OCI-LY7 (cell line): ENCODE measurements around the gene SEC61A2. TPM values are rescaled to one million over a fixed set of nuclear protein-coding genes. Genes with fewer than 3 reads are reported as not detected.

Experiments used
- BruUV-seq: library from RNA; stranded (reverse); fragments of 400-500 nt; replicated peaks from 2 replicates; lab custom pipeline; 2021; lab: Mats Ljungman, UMichigan
- CTCF ChIA-PET: fragments of 300-600 bp; sonication (Branson Sonifier 250); formaldehyde crosslinking; loops from one replicate; lab custom pipeline; 2022; ENCODE audit warnings: antibody characterized with exemption; ENCODE audit not compliant: unreplicated experiment; lab: Charles Lee
- POLR2A ChIA-PET: fragments of 300-600 bp; sonication (Branson Sonifier 250); formaldehyde crosslinking; loops from one replicate; lab custom pipeline; 2022; ENCODE audit warnings: antibody characterized with exemption; lab: Charles Lee
- DNase-seq: peaks from one replicate; pipeline ENCODE4 v3.0.0-alpha.2; 2015; ENCODE audit warnings: low spot score
- H2AFZ ChIP-seq: fragments of 200-600 bp; sonication (generic), shearing (Covaris generic); 2 replicates; pipeline ENCODE4 v1.6.1; 2014; ENCODE audit warnings: mild to moderate bottlenecking, antibody characterized with exemption, low read length, moderate library complexity
- H3K27ac ChIP-seq: fragments of 200-600 bp; sonication (generic); 2 replicates; pipeline ENCODE4 v1.5.1; 2014; ENCODE audit warnings: mixed run types, low read depth, mild to moderate bottlenecking, moderate library complexity, low read length, inconsistent platforms; ENCODE audit not compliant: poor library complexity, severe bottlenecking
- H3K36me3 ChIP-seq: fragments of 200-600 bp; sonication (generic); 2 replicates; pipeline ENCODE4 v1.6.1; 2014; ENCODE audit warnings: mild to moderate bottlenecking, antibody characterized with exemption, low read length, moderate library complexity, mixed read lengths; ENCODE audit not compliant: insufficient read depth
- H3K4me1 ChIP-seq: fragments of 200-600 bp; sonication (generic); 2 replicates; pipeline ENCODE4 v1.5.1; 2014; ENCODE audit warnings: mild to moderate bottlenecking, low read length; ENCODE audit not compliant: insufficient read depth, poor library complexity, severe bottlenecking
- H3K4me2 ChIP-seq: fragments of 200-600 bp; sonication (generic); 2 replicates; pipeline ENCODE4 v1.6.1; 2014; ENCODE audit warnings: mild to moderate bottlenecking, low read length
- H3K4me3 ChIP-seq: fragments of 200-600 bp; sonication (generic); 2 replicates; pipeline ENCODE4 v1.5.1; 2014; ENCODE audit warnings: mild to moderate bottlenecking, low read depth, low read length; ENCODE audit not compliant: poor library complexity, severe bottlenecking
- H3K79me2 ChIP-seq: fragments of 200-600 bp; sonication (generic); 2 replicates; pipeline ENCODE4 v1.6.1; 2016; ENCODE audit warnings: low read depth, mild to moderate bottlenecking, low read length, moderate library complexity, mixed read lengths; ENCODE audit not compliant: insufficient read depth
- H3K9me2 ChIP-seq: fragments of 200-600 bp; sonication (generic); 2 replicates; pipeline ENCODE4 v1.6.1; 2016; ENCODE audit warnings: mild to moderate bottlenecking, low read length, mixed read lengths; ENCODE audit not compliant: insufficient read depth
- H3K9me3 ChIP-seq: fragments of 200-600 bp; sonication (generic); 2 replicates; pipeline ENCODE4 v1.6.1; 2014; ENCODE audit warnings: mild to moderate bottlenecking, mixed run types, low read length, mixed read lengths
- H4K20me1 ChIP-seq: fragments of 200-600 bp; sonication (generic); 2 replicates; pipeline ENCODE4 v1.6.1; 2014; ENCODE audit warnings: mild to moderate bottlenecking, antibody characterized with exemption, low read length, moderate library complexity, mixed read lengths; ENCODE audit not compliant: insufficient read depth
- CTCF ChIP-seq: fragments of 200-600 bp; sonication (generic); conservative IDR thresholded peaks from 2 replicates; pipeline ENCODE4 v1.5.1; 2014; ENCODE audit warnings: mild to moderate bottlenecking, antibody characterized with exemption, low read length, moderate library complexity, mixed read lengths
- EZH2phosphoT487 ChIP-seq: fragments of 200-600 bp; sonication (generic); IDR thresholded peaks from 2 replicates; pipeline ENCODE4 v1.6.1; 2018; ENCODE audit warnings: low read depth, borderline replicate concordance, mild to moderate bottlenecking, mixed run types, antibody characterized with exemption, low read length, moderate library complexity, mixed read lengths
- intact Hi-C: fragments of 100-400 bp; cut with micrococcal nuclease; formaldehyde crosslinking; loops from one replicate; pipeline ENCODE4 v1.10.0; 2022; ENCODE audit not compliant: unreplicated experiment
- total RNA-seq, 2 experiments: library from RNA; depleted of rRNA in 1 of 2; stranded (reverse); fragments of >200 nt in 1 of 2; shearing (Covaris generic) in 1 of 2; gene quantifications; 2 replicates each; pipeline ENCODE4 v1.2.3, GENCODE V29; 2014 to 2022

SEC61A2 gene
- total RNA-seq, 2 experiments from 2014 or later = 5.5 to 15.1 TPM

GRCh38 chr10:12154516-12154915 is 25.0 kb downstream of the SEC61A2 start:
- H4K20me1 ChIP-seq = no peaks in the 10 kb centered on the region

GRCh38 chr10:12156367-12157123 is 27.1 kb downstream of the SEC61A2 start:
- H2AFZ ChIP-seq = no peak overlapping the region
- intact Hi-C loops = no loop called here
- no peaks in the 10 kb centered on the region for H3K9me3 ChIP-seq
- no TSS peak for BruUV-seq
- H3K27ac ChIP-seq = no peak overlapping the region
- H3K9me2 ChIP-seq = no peaks in the 10 kb centered on the region
- ChIA-PET POLR2A (no interaction called here), CTCF (no interaction called here)
- no peaks in the 10 kb centered on the region for H3K79me2 ChIP-seq
- DNase-seq = no peak
- TF ChIP-seq CTCF (no peak), EZH2phosphoT487 (no peak)
- H4K20me1 ChIP-seq = no peaks in the 10 kb centered on the region
- H3K4me2 ChIP-seq = no peak overlapping the region
- H3K4me1 ChIP-seq = no peaks in the 10 kb centered on the region
- H3K36me3 ChIP-seq = peaks cover 24% of the 10 kb centered on the region
- no peak overlapping the region for H3K4me3 ChIP-seq

More at GRCh38 chr10:12154516-12154915, 25.0 kb downstream of the SEC61A2 start:
- intact Hi-C loops = no loop called here
- POLR2A ChIA-PET = interaction anchor here (0.6 kb wide), 1 partner anchor 9 kb away, joined by 3 read pairs; no protein-coding TSS in a partner anchor
- no peaks in the 10 kb centered on the region for H3K9me3 ChIP-seq
- no peaks in the 10 kb centered on the region for H3K79me2 ChIP-seq
- no peaks in the 10 kb centered on the region for H3K9me2 ChIP-seq
- no TSS peak for BruUV-seq
- TF ChIP-seq EZH2phosphoT487 (no peak), CTCF (no peak)
- no peak overlapping the region for H3K4me2 ChIP-seq
- H2AFZ ChIP-seq = no peak overlapping the region
- CTCF ChIA-PET = no interaction called here
- no peak overlapping the region for H3K4me3 ChIP-seq
- DNase-seq = no peak
- peaks cover 21% of the 10 kb centered on the region for H3K36me3 ChIP-seq
- H3K4me1 ChIP-seq = no peaks in the 10 kb centered on the region
- no peak overlapping the region for H3K27ac ChIP-seq

GRCh38 chr10:12158111-12158510 is 28.6 kb downstream of the SEC61A2 start:
- H3K4me1 ChIP-seq = no peaks in the 10 kb centered on the region
- no peak overlapping the region for H2AFZ ChIP-seq
- ChIA-PET CTCF (no interaction called here), POLR2A (interaction anchor here (1.1 kb wide), 1 partner anchor 9 kb away, joined by 3 read pairs; no protein-coding TSS in a partner anchor)
- no peak overlapping the region for H3K27ac ChIP-seq
- no peak for DNase-seq
- no peaks in the 10 kb centered on the region for H3K9me2 ChIP-seq
- intact Hi-C loops = no loop called here
- no peak overlapping the region for H3K4me2 ChIP-seq
- TF ChIP-seq EZH2phosphoT487 = no peak
- no peak for TF ChIP-seq CTCF
- H3K4me3 ChIP-seq = no peak overlapping the region
- peaks cover 38% of the 10 kb centered on the region for H3K36me3 ChIP-seq
- H4K20me1 ChIP-seq = no peaks in the 10 kb centered on the region
- no TSS peak for BruUV-seq
- no peaks in the 10 kb centered on the region for H3K79me2 ChIP-seq
- H3K9me3 ChIP-seq = no peaks in the 10 kb centered on the region
